HL-60 (cell line): ENCODE data around the gene JPH3.

Experiments
- DNase-seq, 2 experiments: peaks; one replicate each; pipeline ENCODE4 v3.0.0-alpha.2; 2010 to 2020; ENCODE audit warnings: low read depth in 1 of 2, low spot score in 1 of 2
- H3K27ac ChIP-seq: fragments of 250-450 bp; sonication (Bioruptor Pico); replicated peaks from 2 replicates; pipeline ENCODE4 v1.5.1; 2020; ENCODE audit warnings: mild to moderate bottlenecking, moderate library complexity
- H3K27me3 ChIP-seq: fragments of 250-450 bp; sonication (Bioruptor Pico); 2 replicates; pipeline ENCODE4 v1.5.1; 2021; ENCODE audit warnings: mild to moderate bottlenecking, moderate library complexity; ENCODE audit not compliant: insufficient read depth, poor library complexity, severe bottlenecking
- H3K4me3 ChIP-seq: replicated peaks from 2 replicates; pipeline ENCODE4 v1.5.1; 2011; ENCODE audit warnings: mild to moderate bottlenecking, control low read depth, low read length; ENCODE audit not compliant: insufficient read depth
- CTCF ChIP-seq: IDR thresholded peaks from one replicate; pipeline ENCODE4 v1.5.1; 2011; ENCODE audit warnings: low read length, control low read depth, inconsistent platforms; ENCODE audit not compliant: insufficient read depth
- GABPA ChIP-seq: IDR thresholded peaks from 2 replicates; pipeline ENCODE4 v1.6.1; 2012; ENCODE audit warnings: low read depth
- POLR2AphosphoS5 ChIP-seq: IDR thresholded peaks from 2 replicates; pipeline ENCODE4 v1.6.1; 2012; ENCODE audit warnings: low read depth
- REST ChIP-seq: IDR thresholded peaks from 2 replicates; pipeline ENCODE4 v1.6.1; 2012; ENCODE audit warnings: low read depth; ENCODE audit not compliant: insufficient replicate concordance
- SPI1 ChIP-seq: IDR thresholded peaks from 2 replicates; pipeline ENCODE4 v1.6.1; 2012; ENCODE audit warnings: low read depth, mild to moderate bottlenecking, borderline replicate concordance

JPH3 gene

GRCh38 chr16:87584975-87585374, 17.3 kb upstream of the JPH3 start:
- H3K27ac ChIP-seq: no peak overlapping the region
- TF ChIP-seq CTCF: no peak
- no peak for DNase-seq
- no peak overlapping the region for H3K4me3 ChIP-seq
- no peaks in the 10 kb centered on the region for H3K27me3 ChIP-seq

DNA sequence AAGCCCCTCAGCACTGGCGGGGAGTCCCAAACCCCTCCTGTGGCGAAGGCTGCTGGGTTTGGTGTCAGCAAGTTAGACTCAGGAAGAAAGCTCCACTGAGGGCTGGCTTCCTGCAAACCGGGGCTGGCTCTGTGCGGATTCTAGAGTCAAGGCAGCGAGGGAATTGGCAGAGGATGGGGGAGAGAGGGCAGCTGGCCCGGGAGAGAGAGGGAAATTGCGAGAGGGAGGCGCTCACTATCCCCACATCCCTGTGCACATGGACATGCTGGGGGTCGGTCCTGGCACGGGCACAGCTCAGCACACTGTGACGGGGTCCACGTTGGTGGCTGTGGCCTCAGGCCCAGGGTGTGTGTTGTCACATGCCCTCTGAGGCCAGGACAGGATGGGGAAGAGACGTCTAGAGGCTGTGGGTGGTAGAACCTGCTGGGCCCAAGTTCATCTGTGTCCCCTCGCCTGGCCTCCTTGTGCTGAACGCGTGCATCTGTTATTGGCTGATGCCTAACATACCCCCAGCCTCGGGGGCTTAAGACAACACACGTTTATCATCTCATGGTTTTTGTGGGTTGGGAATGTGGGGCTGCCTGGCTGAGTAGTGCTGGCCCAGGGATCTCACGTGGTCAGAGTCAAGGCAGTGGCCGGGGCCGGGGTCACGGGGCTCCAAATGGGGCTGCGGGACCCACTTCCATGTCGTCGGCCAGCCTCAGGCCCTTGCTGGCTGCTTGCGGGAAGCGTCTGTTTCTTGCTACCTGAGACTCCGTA, 16.7 kb upstream of the JPH3 start:
- TF ChIP-seq REST (no peak), CTCF (no peak), POLR2AphosphoS5 (no peak), SPI1 (no peak), GABPA (no peak)
- H3K27me3 ChIP-seq: no peaks in the 10 kb centered on the region
- no peak for DNase-seq
- no peak overlapping the region for H3K4me3 ChIP-seq
- H3K27ac ChIP-seq: no peak overlapping the region

DNA sequence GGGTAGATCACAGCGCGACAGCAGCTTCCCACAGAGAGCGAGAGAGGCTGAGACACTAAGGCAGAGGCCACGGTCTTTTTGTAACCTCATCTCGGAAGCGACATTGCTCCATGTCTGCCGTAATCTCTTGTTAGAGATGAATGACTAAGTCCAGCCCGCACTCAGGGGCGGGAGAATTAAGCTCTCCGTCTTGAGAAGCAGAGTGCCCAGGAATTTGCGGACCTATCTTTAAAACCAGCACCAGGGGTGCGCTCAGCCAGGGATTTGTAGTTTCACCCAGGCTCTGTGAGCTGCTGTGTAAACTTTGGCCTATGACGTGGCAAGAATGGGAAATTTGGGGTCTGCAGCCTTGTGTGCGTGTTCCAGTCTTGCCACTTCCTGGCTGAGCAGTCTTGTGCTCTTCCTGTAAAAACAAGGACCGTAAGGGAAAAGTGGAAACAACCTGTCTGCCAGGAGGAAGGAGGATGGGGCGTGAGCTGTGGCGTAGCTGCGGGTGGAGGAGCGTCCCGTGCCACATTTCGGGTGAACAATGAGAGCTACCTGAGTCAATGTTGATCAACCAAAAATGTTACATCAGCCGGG, 16.0 kb upstream of the JPH3 start:
- Histone ChIP-seq H3K4me3 (no peak overlapping the region), H3K27ac (no peak overlapping the region), H3K27me3 (no peaks in the 10 kb centered on the region)
- no peak for DNase-seq
- TF ChIP-seq GABPA (no peak), CTCF (no peak), SPI1 (no peak), POLR2AphosphoS5 (no peak), REST (no peak)

DNA sequence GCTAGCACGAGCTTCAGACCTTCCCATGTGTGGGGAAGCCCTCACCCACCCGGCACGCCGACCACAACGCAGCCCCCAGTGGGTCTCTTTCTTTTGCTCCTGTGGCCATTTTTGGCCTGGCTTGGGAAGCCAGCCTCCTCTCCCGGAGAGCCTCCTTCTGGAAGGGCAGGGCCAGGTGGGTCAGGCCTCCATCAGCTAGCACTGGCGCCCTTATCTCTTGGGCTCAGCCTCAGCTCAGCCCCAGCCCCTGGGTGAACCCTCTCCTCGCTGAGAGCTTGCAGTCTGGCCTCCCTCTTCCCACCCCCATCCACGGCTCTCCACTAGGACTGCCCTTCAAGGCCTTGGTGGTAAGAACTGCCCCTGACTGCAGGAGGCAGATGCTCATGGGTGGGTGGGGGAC, 14.7 kb upstream of the JPH3 start:
- no peak for TF ChIP-seq GABPA
- no peak for TF ChIP-seq CTCF
- DNase-seq: no peak

More for the DNA sequence above, 14.7 kb upstream of the JPH3 start:
- H3K27me3 ChIP-seq: no peaks in the 10 kb centered on the region
- H3K27ac ChIP-seq: no peak overlapping the region
- no peak overlapping the region for H3K4me3 ChIP-seq
